ENCODE data around the gene ZNF668. TPM values are rescaled to one million over a fixed set of nuclear protein-coding genes. Genes with fewer than 3 reads are reported as not detected.

ZNF668 gene
- total RNA-seq, 2 experiments from 2014 or later: 16.2 to 18.8 TPM

GRCh38 chr16:31114468-31114867 lies 40.4 kb upstream of the ZNF668 start:
- Mint-ChIP-seq H3K36me3 (ENCODE audit: low read depth) (peaks cover 21% of the 10 kb centered on the region), H3K27ac (peak overlapping the region; percentile 55), H3K4me3 (no peak overlapping the region), H3K4me1 (ENCODE audit: low read depth) (peaks cover 33% of the 10 kb centered on the region), H3K9me3 (no peaks in the 10 kb centered on the region), H3K27me3 (no peaks in the 10 kb centered on the region)
- intact Hi-C loops (cut with micrococcal nuclease): loop anchor here (10.0 kb wide), 1 partner anchor 60 kb away; no protein-coding TSS in a partner anchor
- DNase-seq (no peak), ATAC-seq (no peak)
- ChIA-PET CTCF (interaction anchor here (2.9 kb wide), 1 partner anchor 28 kb away, joined by 10 read pairs; no protein-coding TSS in a partner anchor), POLR2A (interaction anchor here (0.7 to 1.0 kb wide), 2 partner anchors 20 to 70 kb away, joined by 3 to 4 read pairs; partner anchors contain the start of gene VKORC1)
- TF ChIP-seq CTCF (IDR thresholded peaks at IDR 0.05): no peak

- CTCF ChIA-PET: interaction anchor here (2.9 kb wide), 1 partner anchor 29 kb away, joined by 10 read pairs; no protein-coding TSS in a partner anchor
Measured at GRCh38 chr16:31113121-31114120, 39.4 kb upstream of the ZNF668 start.

GRCh38 chr16:31112711-31113110 lies 38.7 kb upstream of the ZNF668 start:
- Mint-ChIP-seq H3K27ac (no peak overlapping the region), H3K4me3 (no peak overlapping the region), H3K9me3 (no peaks in the 10 kb centered on the region), H3K4me1 (ENCODE audit: low read depth) (peaks cover 26% of the 10 kb centered on the region), H3K36me3 (ENCODE audit: low read depth) (peaks cover 18% of the 10 kb centered on the region), H3K27me3 (no peaks in the 10 kb centered on the region)
- intact Hi-C loops (cut with micrococcal nuclease): loop anchor here (10.0 kb wide), 1 partner anchor 62 kb away; no protein-coding TSS in a partner anchor
- no peak for ATAC-seq
- POLR2A ChIA-PET: interaction anchor here (1.0 kb wide), 1 partner anchor 39 kb away, joined by 6 read pairs; the partner anchor contains the start of genes ZNF646 and ZNF668
- TF ChIP-seq CTCF (IDR thresholded peaks at IDR 0.05): no peak
- CTCF ChIA-PET: interaction anchor here (1.6 kb wide), 1 partner anchor 29 kb away, joined by 6 read pairs; no protein-coding TSS in a partner anchor
- DNase-seq: no peak

More at GRCh38 chr16:31113121-31114120, 39.4 kb upstream of the ZNF668 start:
- Mint-ChIP-seq H3K36me3 (ENCODE audit: low read depth) (peaks cover 18% of the 10 kb centered on the region), H3K9me3 (no peaks in the 10 kb centered on the region), H3K4me1 (ENCODE audit: low read depth) (peaks cover 28% of the 10 kb centered on the region), H3K27me3 (no peaks in the 10 kb centered on the region), H3K4me3 (no peak overlapping the region), H3K27ac (peak overlapping the region; percentile 78)
- POLR2A ChIA-PET: interaction anchor here (0.7 to 1.0 kb wide), 2 partner anchors 19 to 40 kb away, joined by 3 to 6 read pairs; partner anchors contain the start of genes VKORC1, ZNF646 and ZNF668
- intact Hi-C loops (cut with micrococcal nuclease): loop anchor here (10.0 kb wide), 1 partner anchor 61 kb away; no protein-coding TSS in a partner anchor
- no peak for TF ChIP-seq CTCF (IDR thresholded peaks at IDR 0.05)
- ATAC-seq (no peak), DNase-seq (no peak)

- Mint-ChIP-seq H3K4me3 (no peak overlapping the region), H3K27me3 (no peaks in the 10 kb centered on the region), H3K36me3 (ENCODE audit: low read depth) (peaks cover 18% of the 10 kb centered on the region), H3K9me3 (no peaks in the 10 kb centered on the region), H3K27ac (no peak overlapping the region), H3K4me1 (ENCODE audit: low read depth) (peaks cover 33% of the 10 kb centered on the region)
- ChIA-PET POLR2A (interaction anchor here (1.4 kb wide), 1 partner anchor 9 kb away, joined by 4 read pairs; no protein-coding TSS in a partner anchor), CTCF (interaction anchor here (1.6 kb wide), 1 partner anchor 30 kb away, joined by 6 read pairs; no protein-coding TSS in a partner anchor)
- TF ChIP-seq CTCF (IDR thresholded peaks at IDR 0.05): no peak
- ATAC-seq (no peak), DNase-seq (no peak)
- intact Hi-C loops (cut with micrococcal nuclease): loop anchor here (10.0 kb wide), 1 partner anchor 63 kb away; no protein-coding TSS in a partner anchor
Measured at GRCh38 chr16:31111881-31112466, 37.9 kb upstream of the ZNF668 start.
